Neuronal stem cell (in vitro differentiated cells): ENCODE data around the gene CAPN1.
A peak's percentile ranks its signal among the peaks of the same experiment; 100 is the strongest.

ENCODE experiments used
- DNase-seq: peaks from one replicate; pipeline ENCODE4 v3.0.0-alpha.2; 2013; ENCODE audit warnings: low spot score
- H2AFZ ChIP-seq: one replicate; pipeline ENCODE4 v1.6.1; 2013; ENCODE audit warnings: mild to moderate bottlenecking, low read length, inconsistent platforms
- H2AK5ac ChIP-seq: 2 replicates; pipeline ENCODE4 v1.6.1; 2013; ENCODE audit warnings: low read depth, mild to moderate bottlenecking, inconsistent platforms, low read length, moderate library complexity, mixed read lengths
- H2BK120ac ChIP-seq: 2 replicates; pipeline ENCODE4 v1.6.1; 2013; ENCODE audit warnings: low read depth, mild to moderate bottlenecking, inconsistent platforms, low read length, moderate library complexity, mixed read lengths
- H2BK12ac ChIP-seq: one replicate; pipeline ENCODE4 v1.6.1; 2013; ENCODE audit warnings: low read length, inconsistent platforms
- H2BK15ac ChIP-seq: 2 replicates; pipeline ENCODE4 v1.6.1; 2013; ENCODE audit warnings: mild to moderate bottlenecking, low read length, inconsistent platforms, mixed read lengths
- H2BK5ac ChIP-seq: one replicate; pipeline ENCODE4 v1.6.1; 2013; ENCODE audit warnings: inconsistent platforms, mild to moderate bottlenecking, low read length, moderate library complexity
- H3K14ac ChIP-seq: one replicate; pipeline ENCODE4 v1.6.1; 2013; ENCODE audit warnings: low read length, inconsistent platforms
- H3K18ac ChIP-seq: 2 replicates; pipeline ENCODE4 v1.6.1; 2013; ENCODE audit warnings: low read length, inconsistent platforms
- H3K23ac ChIP-seq: 2 replicates; pipeline ENCODE4 v1.6.1; 2013; ENCODE audit warnings: low read depth, mild to moderate bottlenecking, mixed read lengths, low read length, inconsistent platforms; ENCODE audit not compliant: poor library complexity
- H3K27ac ChIP-seq: replicated peaks from 3 replicates; pipeline ENCODE4 v1.5.1; 2013; ENCODE audit warnings: low read length, inconsistent platforms
- H3K27me3 ChIP-seq, 3 experiments: 2 replicates each; pipeline ENCODE4 v1.6.1; 2013; ENCODE audit warnings: low read length in 3 of 3, mild to moderate bottlenecking in 2 of 3, inconsistent platforms in 1 of 3, low read depth in 1 of 3, mixed read lengths in 1 of 3, moderate library complexity in 1 of 3; ENCODE audit not compliant: control insufficient read depth in 3 of 3, insufficient read depth in 3 of 3
- H3K36me3 ChIP-seq, 2 donors: replicated peaks in 1 of 2; 2 replicates each; pipeline ENCODE4 v1.6.1; 2013; ENCODE audit warnings: low read length in 2 of 2; ENCODE audit not compliant: control insufficient read depth in 2 of 2, insufficient read depth in 2 of 2
- H3K4ac ChIP-seq: 2 replicates; pipeline ENCODE4 v1.6.1; 2013; ENCODE audit warnings: inconsistent platforms, mild to moderate bottlenecking, low read length, moderate library complexity
- H3K4me1 ChIP-seq, 2 donors: 1 replicate in 1 of 2; 2 replicates in 1 of 2; pipeline ENCODE4 v1.6.1; 2013; ENCODE audit warnings: low read length in 2 of 2, low read depth in 1 of 2; ENCODE audit not compliant: control insufficient read depth in 2 of 2, insufficient read depth in 1 of 2
- H3K4me2 ChIP-seq: one replicate; pipeline ENCODE4 v1.6.1; 2013; ENCODE audit warnings: mild to moderate bottlenecking, low read length, inconsistent platforms; ENCODE audit not compliant: insufficient read depth, poor library complexity, severe bottlenecking
- H3K4me3 ChIP-seq, 2 donors: 2 replicates each; pipeline ENCODE4 v1.5.1; 2013; ENCODE audit warnings: low read length in 2 of 2, mild to moderate bottlenecking in 2 of 2, inconsistent platforms in 1 of 2, moderate library complexity in 1 of 2
- H3K79me1 ChIP-seq: one replicate; pipeline ENCODE4 v1.6.1; 2013; ENCODE audit warnings: low read depth, mild to moderate bottlenecking, inconsistent platforms, low read length, moderate library complexity
- H3K9ac ChIP-seq: one replicate; pipeline ENCODE4 v1.6.1; 2013; ENCODE audit warnings: mild to moderate bottlenecking, low read depth, low read length, inconsistent platforms; ENCODE audit not compliant: poor library complexity
- H3K9me3 ChIP-seq, 2 donors: replicated peaks in 1 of 2; 2 replicates each; pipeline versions ENCODE3 to v1.6.1; 2013; ENCODE audit warnings: low read length in 2 of 2, mild to moderate bottlenecking in 2 of 2, inconsistent platforms in 1 of 2, low read depth in 1 of 2, mixed read lengths in 1 of 2, moderate library complexity in 1 of 2; ENCODE audit not compliant: control insufficient read depth in 2 of 2, insufficient read depth in 1 of 2
- H4K8ac ChIP-seq: one replicate; pipeline ENCODE4 v1.6.1; 2013; ENCODE audit warnings: low read depth, mild to moderate bottlenecking, inconsistent platforms, low read length, moderate library complexity
- H4K91ac ChIP-seq: one replicate; pipeline ENCODE4 v1.6.1; 2013; ENCODE audit warnings: low read length, low read depth, mild to moderate bottlenecking, inconsistent platforms; ENCODE audit not compliant: poor library complexity
- whole genome bisulfite sequencing, 2 donors: extraction: QIAGEN DNeasy Blood & Tissue Kit; methylation state at CpG; one replicate each; pipeline ENCODE4 v1.1.7; 2013; ENCODE audit warnings: missing lambda C conversion rate in 2 of 2, mixed read lengths in 1 of 2; ENCODE audit not compliant: insufficient read length in 2 of 2, insufficient replicate concordance in 1 of 2; ENCODE audit errors: extremely low coverage in 2 of 2; 5-methylcytosine and 5-hydroxymethylcytosine counted together

CAPN1 gene

GRCh38 chr11:65136515-65137096 lies 45.1 kb upstream of the CAPN1 start:
- Histone ChIP-seq H2BK120ac (no peak overlapping the region), H3K4ac (no peak overlapping the region), H3K23ac (no peak overlapping the region), H3K4me2 (no peak overlapping the region), H4K91ac (no peak overlapping the region), H3K9me3 (no peaks in the 10 kb centered on the region), H2BK15ac (no peak overlapping the region), H3K79me1 (peaks cover 17% of the 10 kb centered on the region), H3K27ac (no peak overlapping the region), H3K27me3 (no peaks in the 10 kb centered on the region), H2AFZ (no peak overlapping the region), H2AK5ac (no peak overlapping the region), H4K8ac (no peak overlapping the region), H2BK5ac (no peak overlapping the region), H3K4me3 (peak overlapping the region in 1 of 2 donors; percentile 52), H3K36me3 (peaks cover 13% of the 10 kb centered on the region in 2 donors), H3K14ac (no peak overlapping the region), H3K4me1 (peaks cover 9 to 13% of the 10 kb centered on the region in 2 donors), H3K18ac (no peak overlapping the region), H2BK12ac (no peak overlapping the region), H3K9ac (no peak overlapping the region)
- no peak for DNase-seq
- WGBS, 2 donors = no CpG with 5 or more reads among the region's 15 CpGs

DNA sequence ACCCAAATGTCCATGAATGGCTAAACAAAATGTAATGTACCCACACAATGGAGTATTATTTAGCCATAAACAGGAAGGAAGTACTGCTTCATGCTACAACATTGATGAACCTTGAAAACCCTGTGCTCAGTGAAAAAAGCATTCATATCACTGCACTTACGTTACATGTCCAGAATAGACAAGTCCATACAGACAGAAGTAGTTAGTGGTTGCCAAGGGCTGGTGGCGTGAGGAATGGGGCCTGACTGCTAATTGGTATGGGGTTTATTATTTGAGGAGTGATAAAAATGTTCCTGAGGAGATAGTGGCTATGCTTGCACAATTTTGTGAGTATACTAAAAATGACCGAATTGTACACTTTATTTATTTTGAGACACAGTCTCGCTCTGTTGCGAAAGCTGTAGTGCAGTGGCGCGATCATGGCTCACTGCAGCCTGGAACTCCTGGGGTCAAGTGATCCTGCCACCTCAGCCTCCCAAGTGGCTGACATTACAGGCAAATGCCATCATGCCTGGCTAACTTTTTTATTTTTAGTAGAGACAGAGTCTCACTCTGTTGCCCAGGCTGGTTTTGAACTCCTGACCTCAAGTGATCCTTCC lies 39.7 kb upstream of the CAPN1 start:
- H3K18ac ChIP-seq = no peak overlapping the region
- no peaks in the 10 kb centered on the region for H3K36me3 ChIP-seq

GRCh38 chr11:65147352-65148075 lies 34.2 kb upstream of the CAPN1 start:
- Histone ChIP-seq H4K8ac (no peak overlapping the region), H3K4ac (no peak overlapping the region), H3K9me3 (peaks cover 2 to 10% of the 10 kb centered on the region in 2 donors), H3K36me3 (no peaks in the 10 kb centered on the region), H3K27ac (no peak overlapping the region), H2BK120ac (no peak overlapping the region), H2BK12ac (no peak overlapping the region), H3K14ac (no peak overlapping the region), H4K91ac (no peak overlapping the region), H3K27me3 (peaks cover 0 to 4% (median 0%) of the 10 kb centered on the region in 3 experiments), H3K4me1 (peaks cover 0 to 9% of the 10 kb centered on the region in 2 donors), H2BK15ac (no peak overlapping the region), H3K9ac (no peak overlapping the region), H2BK5ac (no peak overlapping the region), H3K4me2 (no peak overlapping the region), H3K4me3 (no peak overlapping the region), H3K79me1 (no peaks in the 10 kb centered on the region), H2AK5ac (no peak overlapping the region), H3K23ac (no peak overlapping the region), H2AFZ (no peak overlapping the region), H3K18ac (no peak overlapping the region)
- no CpG with 5 or more reads among the region's 2 CpGs for WGBS, 2 donors
- no peak for DNase-seq

More for the DNA sequence above, 39.7 kb upstream of the CAPN1 start:
- no CpG with 5 or more reads among the region's 7 CpGs for WGBS, 2 donors
- no peaks in the 10 kb centered on the region for H3K4me1 ChIP-seq
- no peak overlapping the region for H4K91ac ChIP-seq
- no peak overlapping the region for H3K4me2 ChIP-seq
- no peak overlapping the region for H3K9ac ChIP-seq
- no peak overlapping the region for H3K14ac ChIP-seq
- no peak overlapping the region for H2BK15ac ChIP-seq
- no peaks in the 10 kb centered on the region for H3K79me1 ChIP-seq
- no peak overlapping the region for H2BK120ac ChIP-seq
- H3K4me3 ChIP-seq = no peak overlapping the region
- H3K4ac ChIP-seq = no peak overlapping the region
- H2BK12ac ChIP-seq = no peak overlapping the region
- peaks cover 0 to 6% of the 10 kb centered on the region in 2 donors for H3K9me3 ChIP-seq
- peaks cover 0 to 4% (median 0%) of the 10 kb centered on the region in 3 experiments for H3K27me3 ChIP-seq
- H3K27ac ChIP-seq = no peak overlapping the region
- H4K8ac ChIP-seq = no peak overlapping the region
- H2BK5ac ChIP-seq = no peak overlapping the region
- no peak for DNase-seq
- no peak overlapping the region for H2AK5ac ChIP-seq
- H3K23ac ChIP-seq = no peak overlapping the region
- H2AFZ ChIP-seq = no peak overlapping the region

- Histone ChIP-seq H3K27ac (no peak overlapping the region), H3K4me2 (no peak overlapping the region), H2BK15ac (no peak overlapping the region), H3K9me3 (peaks cover 2 to 10% of the 10 kb centered on the region in 2 donors), H2AFZ (no peak overlapping the region), H3K4me1 (peaks cover 0 to 9% of the 10 kb centered on the region in 2 donors), H3K27me3 (peaks cover 0 to 4% (median 0%) of the 10 kb centered on the region in 3 experiments), H3K9ac (no peak overlapping the region), H3K14ac (no peak overlapping the region), H2AK5ac (no peak overlapping the region), H3K23ac (no peak overlapping the region), H4K91ac (no peak overlapping the region), H2BK12ac (no peak overlapping the region), H2BK120ac (no peak overlapping the region), H2BK5ac (no peak overlapping the region), H3K18ac (no peak overlapping the region), H4K8ac (no peak overlapping the region), H3K4me3 (no peak overlapping the region), H3K36me3 (no peaks in the 10 kb centered on the region), H3K4ac (no peak overlapping the region), H3K79me1 (no peaks in the 10 kb centered on the region)
- no CpG with 5 or more reads among the region's 5 CpGs for WGBS, 2 donors
- no peak for DNase-seq
Observed at GRCh38 chr11:65148657-65149056, 33.1 kb upstream of the CAPN1 start.
